Mucosa of stomach (tissue), 1 donor: Measurements from ENCODE around the gene PHF19.

ENCODE experiments used
- H3K27me3 ChIP-seq: one replicate; pipeline ENCODE4 v1.7.0; 2013; ENCODE audit warnings: mild to moderate bottlenecking, low read length; ENCODE audit not compliant: control insufficient read depth, insufficient read depth
- H3K36me3 ChIP-seq: one replicate; pipeline ENCODE4 v1.7.0; 2013; ENCODE audit warnings: low read length; ENCODE audit not compliant: control insufficient read depth, insufficient read depth
- H3K4me1 ChIP-seq: one replicate; pipeline ENCODE4 v1.7.0; 2013; ENCODE audit warnings: mild to moderate bottlenecking, low read length; ENCODE audit not compliant: control insufficient read depth, insufficient read depth
- H3K4me3 ChIP-seq: one replicate; pipeline ENCODE4 v1.7.0; 2013; ENCODE audit warnings: low read length
- H3K9ac ChIP-seq: one replicate; pipeline ENCODE4 v1.7.0; 2013; ENCODE audit warnings: mild to moderate bottlenecking, low read length, moderate library complexity
- H3K9me3 ChIP-seq: one replicate; pipeline ENCODE4 v1.7.0; 2013; ENCODE audit warnings: mild to moderate bottlenecking, low read length, moderate library complexity; ENCODE audit not compliant: control insufficient read depth
- donor health status: Pancreatic carcinoma.

The PHF19 gene

GRCh38 chr9:120862452-120862851, 14.5 kb downstream of the PHF19 start:
- no peak overlapping the region for H3K4me3 ChIP-seq
- H3K27me3 ChIP-seq, result no peaks in the 10 kb centered on the region
- peaks cover 2% of the 10 kb centered on the region for H3K4me1 ChIP-seq
- no peaks in the 10 kb centered on the region for H3K9me3 ChIP-seq
- no peaks in the 10 kb centered on the region for H3K36me3 ChIP-seq
- H3K9ac ChIP-seq, result no peak overlapping the region

- H3K27me3 ChIP-seq, result no peaks in the 10 kb centered on the region
These were observed 15.1 kb downstream of the PHF19 start for GRCh38 chr9:120861935-120862334.

GRCh38 chr9:120860083-120860482, 16.9 kb downstream of the PHF19 start:
- Histone ChIP-seq H3K36me3 (no peaks in the 10 kb centered on the region), H3K9ac (no peak overlapping the region), H3K27me3 (no peaks in the 10 kb centered on the region), H3K4me1 (peaks cover 10% of the 10 kb centered on the region), H3K9me3 (no peaks in the 10 kb centered on the region), H3K4me3 (no peak overlapping the region)

More at GRCh38 chr9:120861935-120862334, 15.1 kb downstream of the PHF19 start:
- Histone ChIP-seq H3K36me3 (no peaks in the 10 kb centered on the region), H3K4me3 (no peak overlapping the region), H3K9me3 (no peaks in the 10 kb centered on the region), H3K9ac (no peak overlapping the region), H3K4me1 (peaks cover 7% of the 10 kb centered on the region)

GRCh38 chr9:120859361-120859760, 17.6 kb downstream of the PHF19 start:
- H3K4me1 ChIP-seq, result peaks cover 10% of the 10 kb centered on the region
- no peak overlapping the region for H3K4me3 ChIP-seq
- H3K36me3 ChIP-seq, result no peaks in the 10 kb centered on the region
- no peaks in the 10 kb centered on the region for H3K9me3 ChIP-seq
- no peak overlapping the region for H3K9ac ChIP-seq
- no peaks in the 10 kb centered on the region for H3K27me3 ChIP-seq

GRCh38 chr9:120857902-120858301, 19.1 kb downstream of the PHF19 start:
- Histone ChIP-seq H3K4me1 (peaks cover 10% of the 10 kb centered on the region), H3K9me3 (no peaks in the 10 kb centered on the region), H3K9ac (no peak overlapping the region), H3K27me3 (no peaks in the 10 kb centered on the region), H3K36me3 (no peaks in the 10 kb centered on the region), H3K4me3 (no peak overlapping the region)

GRCh38 chr9:120857481-120857880, 19.5 kb downstream of the PHF19 start:
- Histone ChIP-seq H3K9me3 (no peaks in the 10 kb centered on the region), H3K9ac (no peak overlapping the region), H3K4me3 (no peak overlapping the region), H3K36me3 (no peaks in the 10 kb centered on the region), H3K27me3 (no peaks in the 10 kb centered on the region), H3K4me1 (peaks cover 10% of the 10 kb centered on the region)

GRCh38 chr9:120856700-120857099, 20.3 kb downstream of the PHF19 start:
- Histone ChIP-seq H3K4me1 (peaks cover 10% of the 10 kb centered on the region), H3K4me3 (no peak overlapping the region), H3K27me3 (no peaks in the 10 kb centered on the region), H3K36me3 (no peaks in the 10 kb centered on the region), H3K9me3 (no peaks in the 10 kb centered on the region), H3K9ac (no peak overlapping the region)

- Histone ChIP-seq H3K27me3 (no peaks in the 10 kb centered on the region), H3K4me3 (no peak overlapping the region), H3K4me1 (peaks cover 10% of the 10 kb centered on the region), H3K36me3 (no peaks in the 10 kb centered on the region), H3K9ac (no peak overlapping the region), H3K9me3 (no peaks in the 10 kb centered on the region)
These were observed 20.9 kb downstream of the PHF19 start for GRCh38 chr9:120855827-120856670.

GRCh38 chr9:120854596-120855327, 22.2 kb downstream of the PHF19 start:
- Histone ChIP-seq H3K9ac (no peak overlapping the region), H3K9me3 (no peaks in the 10 kb centered on the region), H3K4me1 (peaks cover 10% of the 10 kb centered on the region), H3K4me3 (no peak overlapping the region), H3K36me3 (no peaks in the 10 kb centered on the region), H3K27me3 (no peaks in the 10 kb centered on the region)

GRCh38 chr9:120853198-120853597, 23.8 kb downstream of the PHF19 start:
- Histone ChIP-seq H3K4me3 (no peak overlapping the region), H3K36me3 (no peaks in the 10 kb centered on the region), H3K4me1 (peaks cover 10% of the 10 kb centered on the region), H3K27me3 (no peaks in the 10 kb centered on the region), H3K9me3 (no peaks in the 10 kb centered on the region), H3K9ac (no peak overlapping the region)

GRCh38 chr9:120852240-120853010, 24.6 kb downstream of the PHF19 start:
- Histone ChIP-seq H3K36me3 (no peaks in the 10 kb centered on the region), H3K4me3 (no peak overlapping the region), H3K9me3 (no peaks in the 10 kb centered on the region), H3K4me1 (peaks cover 8% of the 10 kb centered on the region), H3K9ac (no peak overlapping the region), H3K27me3 (no peaks in the 10 kb centered on the region)

GRCh38 chr9:120851449-120851848, 25.5 kb downstream of the PHF19 start:
- no peak overlapping the region for H3K4me3 ChIP-seq
- no peaks in the 10 kb centered on the region for H3K27me3 ChIP-seq
- no peak overlapping the region for H3K9ac ChIP-seq
- no peaks in the 10 kb centered on the region for H3K9me3 ChIP-seq
- no peaks in the 10 kb centered on the region for H3K36me3 ChIP-seq
- H3K4me1 ChIP-seq, result peaks cover 4% of the 10 kb centered on the region
